Effector memory CD4-positive, alpha-beta T cell (primary cell): Measurements from ENCODE around the gene SNTB2.

ENCODE experiments used
- DNase-seq, 3 donors: peaks; one replicate each; pipeline ENCODE4 v3.0.0-alpha.2; 2020
- H3K27ac ChIP-seq: 2 replicates; pipeline ENCODE4 v1.7.0; 2013; ENCODE audit warnings: mild to moderate bottlenecking, low read length, moderate library complexity; ENCODE audit not compliant: insufficient read depth, poor library complexity, severe bottlenecking
- H3K27me3 ChIP-seq: replicated peaks from 2 replicates; pipeline ENCODE4 v1.7.0; 2013; ENCODE audit warnings: mild to moderate bottlenecking, low read length; ENCODE audit not compliant: insufficient read depth, control insufficient read depth, poor library complexity, severe bottlenecking
- H3K36me3 ChIP-seq: 2 replicates; pipeline ENCODE4 v1.7.0; 2013; ENCODE audit warnings: mild to moderate bottlenecking, low read length, moderate library complexity; ENCODE audit not compliant: control insufficient read depth, insufficient read depth
- H3K4me1 ChIP-seq: 2 replicates; pipeline ENCODE4 v1.7.0; 2013; ENCODE audit warnings: low read length, mild to moderate bottlenecking; ENCODE audit not compliant: control insufficient read depth, insufficient read depth, poor library complexity, severe bottlenecking
- H3K4me3 ChIP-seq: 2 replicates; pipeline ENCODE4 v1.7.0; 2013; ENCODE audit warnings: low read length, low read depth, mild to moderate bottlenecking; ENCODE audit not compliant: insufficient read depth, poor library complexity, severe bottlenecking
- H3K9me3 ChIP-seq: 2 replicates; pipeline ENCODE4 v1.7.0; 2013; ENCODE audit warnings: mild to moderate bottlenecking, low read length, moderate library complexity; ENCODE audit not compliant: control insufficient read depth

SNTB2 gene

DNA sequence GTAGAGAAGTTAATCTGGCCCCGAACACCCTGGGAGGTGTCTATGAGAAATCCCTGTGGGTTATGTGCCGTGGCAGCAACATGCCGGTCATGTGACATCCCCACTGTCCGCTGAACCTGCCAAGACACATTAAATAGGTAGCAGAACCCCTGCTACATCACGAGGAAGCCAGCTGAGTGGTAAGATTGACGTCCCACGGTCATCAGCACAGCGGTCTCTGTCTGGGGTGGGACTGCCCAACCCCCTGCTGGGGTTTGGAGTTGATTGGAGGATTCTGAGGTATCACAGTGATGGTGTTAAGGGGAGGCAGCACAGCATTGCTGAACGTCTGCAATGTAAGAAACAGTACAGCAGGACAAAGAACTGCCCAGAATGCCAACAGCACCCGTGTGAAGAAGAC, 162.6 kb downstream of the SNTB2 start:
- H3K27ac ChIP-seq, result no peak overlapping the region
- no peaks in the 10 kb centered on the region for H3K27me3 ChIP-seq
- H3K36me3 ChIP-seq, result peaks cover 15% of the 10 kb centered on the region
- H3K4me3 ChIP-seq, result no peak overlapping the region
- H3K9me3 ChIP-seq, result no peaks in the 10 kb centered on the region
- DNase-seq, result no peak
- H3K4me1 ChIP-seq, result no peaks in the 10 kb centered on the region

DNA sequence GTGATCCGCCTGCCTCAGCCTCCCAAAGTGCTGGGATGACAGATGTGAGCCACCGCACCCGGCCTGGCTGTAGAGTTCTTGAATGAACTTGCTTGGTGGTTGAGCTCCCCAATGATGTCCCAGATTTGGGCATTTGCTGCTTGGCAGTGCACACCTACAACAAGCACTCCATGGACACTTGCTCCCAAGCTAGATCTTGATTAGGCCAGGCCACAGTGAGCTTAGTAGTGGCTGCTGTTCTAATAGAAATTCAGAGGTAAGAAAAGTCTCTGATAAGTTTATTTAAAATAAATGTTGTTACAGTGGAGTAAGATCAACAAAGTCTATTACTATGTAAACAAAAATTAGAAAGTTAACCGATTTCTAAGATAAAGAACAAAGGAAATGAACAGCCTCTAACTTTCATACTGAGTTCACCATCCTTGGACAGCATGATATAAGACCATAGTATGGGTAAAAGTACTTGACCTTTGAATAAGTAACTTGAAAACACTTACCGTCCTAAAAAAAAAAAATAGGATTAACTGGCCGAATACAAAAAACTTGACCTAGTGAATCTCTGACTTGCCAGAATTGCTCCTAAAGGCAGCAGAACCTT, 163.7 kb downstream of the SNTB2 start:
- no peaks in the 10 kb centered on the region for H3K4me1 ChIP-seq
- DNase-seq, result no peak
- H3K27ac ChIP-seq, result no peak overlapping the region
- H3K9me3 ChIP-seq, result no peaks in the 10 kb centered on the region
- peaks cover 20% of the 10 kb centered on the region for H3K36me3 ChIP-seq
- H3K27me3 ChIP-seq, result no peaks in the 10 kb centered on the region
- no peak overlapping the region for H3K4me3 ChIP-seq

DNA sequence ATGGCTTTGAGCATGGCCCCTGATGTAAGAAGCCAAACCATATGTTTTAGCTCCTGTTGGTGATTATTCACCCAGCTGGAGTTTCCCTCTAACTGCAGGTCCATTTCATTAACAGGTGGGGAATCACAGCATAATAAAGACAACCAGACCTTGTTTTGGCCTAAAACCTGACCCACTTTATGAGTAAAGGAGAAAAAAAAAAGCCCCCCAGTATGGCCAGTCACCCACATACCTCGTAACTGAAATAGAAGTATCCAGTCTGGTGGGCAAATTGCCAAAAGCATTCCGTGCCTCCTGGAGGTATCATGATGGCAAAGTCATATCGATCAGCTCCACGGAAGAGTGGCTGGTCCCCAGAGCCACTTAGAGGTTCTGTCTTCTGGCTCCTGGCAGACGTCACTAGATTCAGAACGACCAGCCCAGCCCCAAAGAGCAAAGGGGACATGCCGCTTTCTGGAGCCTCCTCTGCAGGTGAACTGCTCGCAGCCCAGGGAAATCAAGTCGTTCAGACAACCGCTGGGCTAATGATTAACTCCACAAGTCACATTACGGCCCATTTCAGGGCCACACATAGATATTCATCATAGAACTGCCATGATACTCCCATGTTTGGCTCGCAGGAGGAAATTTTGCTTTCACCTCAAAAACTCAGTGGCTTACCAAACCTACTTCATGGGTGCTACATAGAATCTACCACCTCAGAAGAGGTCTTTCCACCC, 164.5 kb downstream of the SNTB2 start, which contains the start of gene TMED6:
TMED6 (minus strand) TSS at position 478 of the 719 bp plus-strand sequence; CDS start at position 445, 33 bp downstream.
- Histone ChIP-seq H3K36me3 (peaks cover 25% of the 10 kb centered on the region), H3K4me3 (no peak within 1 kb of the TSS), H3K27ac (no peak within 1 kb of the TSS), H3K4me1 (no peaks in the 10 kb centered on the region), H3K9me3 (no peaks in the 10 kb centered on the region), H3K27me3 (no peaks in the 10 kb centered on the region)
- no peak for DNase-seq
